ENCODE results near the gene SLC38A1. TPM values are rescaled to one million over a fixed set of nuclear protein-coding genes. Genes with fewer than 3 reads are reported as not detected.

SLC38A1 gene
- polyA plus RNA-seq, 1 experiment = 136 TPM

- ChIA-PET POLR2A (no interaction called here), CTCF (interaction anchor here (1.2 kb wide), 1 partner anchor 56 kb away, joined by 8 read pairs; no protein-coding TSS in a partner anchor)
Measured at GRCh38 chr12:46181465-46181864, 87.4 kb downstream of the SLC38A1 start.

GRCh38 chr12:46179693-46180452, 89.0 kb downstream of the SLC38A1 start:
- ChIA-PET CTCF (interaction anchor here (1.2 kb wide), 1 partner anchor 54 kb away, joined by 8 read pairs; no protein-coding TSS in a partner anchor), POLR2A (interaction anchor here (0.5 kb wide), 1 partner anchor 8 kb away, joined by 10 read pairs; no protein-coding TSS in a partner anchor)
- Histone ChIP-seq H3K27ac (ENCODE audit: low read depth, low read length) (no peak overlapping the region), H3K9me3 (ENCODE audit: control insufficient read depth, insufficient read depth, low read length) (no peaks in the 10 kb centered on the region), H3K4me3 (ENCODE audit: low read depth, low read length) (no peak overlapping the region), H3K27me3 (ENCODE audit: control insufficient read depth, insufficient read depth, low read length) (no peaks in the 10 kb centered on the region)
- no peak for TF ChIP-seq CTCF (IDR thresholded peaks at IDR 0.05; ENCODE audit: low read depth, low read length)
- no peak for DNase-seq (ENCODE audit: low read depth, low spot score)

More at GRCh38 chr12:46181465-46181864, 87.4 kb downstream of the SLC38A1 start:
- no peaks in the 10 kb centered on the region for H3K27me3 ChIP-seq (ENCODE audit: control insufficient read depth, insufficient read depth, low read length)
- no peak overlapping the region for H3K4me3 ChIP-seq (ENCODE audit: low read depth, low read length)
- no peak for DNase-seq (ENCODE audit: low read depth, low spot score)
- H3K27ac ChIP-seq (ENCODE audit: low read depth, low read length) = no peak overlapping the region
- no peaks in the 10 kb centered on the region for H3K9me3 ChIP-seq (ENCODE audit: control insufficient read depth, insufficient read depth, low read length)
- no peak for TF ChIP-seq CTCF (IDR thresholded peaks at IDR 0.05; ENCODE audit: low read depth, low read length)

- CTCF ChIA-PET = no interaction called here
- no peaks in the 10 kb centered on the region for H3K27me3 ChIP-seq (ENCODE audit: control insufficient read depth, insufficient read depth, low read length)
- H3K9me3 ChIP-seq (ENCODE audit: control insufficient read depth, insufficient read depth, low read length) = no peaks in the 10 kb centered on the region
- POLR2A ChIA-PET = no interaction called here
- TF ChIP-seq CTCF (IDR thresholded peaks at IDR 0.05; ENCODE audit: low read depth, low read length) = no peak
- H3K4me3 ChIP-seq (ENCODE audit: low read depth, low read length) = no peak overlapping the region
- DNase-seq (ENCODE audit: low read depth, low spot score) = no peak
- H3K27ac ChIP-seq (ENCODE audit: low read depth, low read length) = no peak overlapping the region
Measured at GRCh38 chr12:46177837-46178608, 90.8 kb downstream of the SLC38A1 start.

- H3K4me3 ChIP-seq (ENCODE audit: low read depth, low read length) = no peak overlapping the region
- no peak overlapping the region for H3K27ac ChIP-seq (ENCODE audit: low read depth, low read length)
- ChIA-PET POLR2A (no interaction called here), CTCF (interaction anchor here (1.0 kb wide), 1 partner anchor 501 kb away, joined by 3 read pairs; no protein-coding TSS in a partner anchor)
- no peak for TF ChIP-seq CTCF (IDR thresholded peaks at IDR 0.05; ENCODE audit: low read depth, low read length)
- DNase-seq (ENCODE audit: low read depth, low spot score) = no peak
- no peaks in the 10 kb centered on the region for H3K27me3 ChIP-seq (ENCODE audit: control insufficient read depth, insufficient read depth, low read length)
- no peaks in the 10 kb centered on the region for H3K9me3 ChIP-seq (ENCODE audit: control insufficient read depth, insufficient read depth, low read length)
Measured at GRCh38 chr12:46177025-46177424, 91.8 kb downstream of the SLC38A1 start.

- Histone ChIP-seq H3K4me3 (ENCODE audit: low read depth, low read length) (no peak overlapping the region), H3K9me3 (ENCODE audit: control insufficient read depth, insufficient read depth, low read length) (no peaks in the 10 kb centered on the region), H3K27ac (ENCODE audit: low read depth, low read length) (no peak overlapping the region), H3K27me3 (ENCODE audit: control insufficient read depth, insufficient read depth, low read length) (no peaks in the 10 kb centered on the region)
- CTCF ChIA-PET = no interaction called here
- DNase-seq (ENCODE audit: low read depth, low spot score) = no peak
- TF ChIP-seq CTCF (IDR thresholded peaks at IDR 0.05; ENCODE audit: low read depth, low read length) = no peak
- POLR2A ChIA-PET = no interaction called here
Measured at GRCh38 chr12:46174919-46175318, 93.9 kb downstream of the SLC38A1 start.
